ENCODE measurements around the gene RAB13. TPM values are rescaled to one million over a fixed set of nuclear protein-coding genes. Genes with fewer than 3 reads are reported as not detected.
"Not testable (repeated sequence)": the region's sequence is repeated elsewhere in the genome, so short reads cannot be mapped to it uniquely, and the experiment has no call there.

The RAB13 gene
- total RNA-seq, 2 donors from 2014 or later = 33.9 to 62.7 TPM

- H3K4me1 Mint-ChIP-seq (ENCODE audit: low read depth) = peaks cover 58% of the 10 kb centered on the region
- no peaks in the 10 kb centered on the region for H3K27me3 Mint-ChIP-seq (ENCODE audit: low read depth)
- peaks cover 0 to 1% of the 10 kb centered on the region in 2 donors for H3K9me3 Mint-ChIP-seq
- ATAC-seq (replicated peaks in 1 of 2) = no peak
- H3K27ac Mint-ChIP-seq = peak overlapping the region; percentile 99
- DNase-seq = no peak
- peaks cover 28 to 48% of the 10 kb centered on the region in 2 donors for H3K36me3 Mint-ChIP-seq (ENCODE audit: insufficient read depth in 2 of 2)
- H3K4me3 Mint-ChIP-seq = peak overlapping the region; percentile 90 to 100
These were observed 5.1 kb upstream of the RAB13 start for GRCh38 chr1:153991151-153991630.

GRCh38 chr1:153990468-153991150, 4.5 kb upstream of the RAB13 start, which contains the start of gene RPS27:
Gene RPS27, plus strand, starts transcription at chr1:153990762. Its CDS starts 35 bp downstream, at chr1:153990797.
- H3K4me3 Mint-ChIP-seq = peak within 1 kb of the TSS; percentile 90 to 100
- peaks cover 63% of the 10 kb centered on the region for H3K4me1 Mint-ChIP-seq (ENCODE audit: low read depth)
- peaks cover 0 to 1% of the 10 kb centered on the region in 2 donors for H3K9me3 Mint-ChIP-seq
- peaks cover 26 to 46% of the 10 kb centered on the region in 2 donors for H3K36me3 Mint-ChIP-seq (ENCODE audit: insufficient read depth in 2 of 2)
- no peaks in the 10 kb centered on the region for H3K27me3 Mint-ChIP-seq (ENCODE audit: low read depth)
- ATAC-seq (replicated peaks in 1 of 2) (peak; percentile 83 to 85), DNase-seq (peak; percentile 90 to 92)
- H3K27ac Mint-ChIP-seq = peak within 1 kb of the TSS; percentile 99

- DNase-seq (no peak), ATAC-seq (replicated peaks in 1 of 2) (no peak)
- Mint-ChIP-seq H3K27me3 (ENCODE audit: low read depth) (no peaks in the 10 kb centered on the region), H3K4me1 (ENCODE audit: low read depth) (peaks cover 62% of the 10 kb centered on the region), H3K4me3 (peak overlapping the region in 1 of 2 donors; percentile 93), H3K36me3 (ENCODE audit: insufficient read depth in 2 of 2) (peaks cover 16 to 24% of the 10 kb centered on the region in 2 donors), H3K27ac (peak overlapping the region; percentile 87), H3K9me3 (peaks cover 0 to 1% of the 10 kb centered on the region in 2 donors)
These were observed 1.5 kb upstream of the RAB13 start for GRCh38 chr1:153987621-153988020.

GRCh38 chr1:153985341-153985912, 712 bp downstream of the RAB13 start:
- peaks cover 44% of the 10 kb centered on the region for H3K4me1 Mint-ChIP-seq (ENCODE audit: low read depth)
- peaks cover 0 to 2% of the 10 kb centered on the region in 2 donors for H3K36me3 Mint-ChIP-seq (ENCODE audit: insufficient read depth in 2 of 2)
- H3K27me3 Mint-ChIP-seq (ENCODE audit: low read depth) = no peaks in the 10 kb centered on the region
- peak; percentile 83 to 85 for ATAC-seq (replicated peaks in 1 of 2)
- peak overlapping the region; percentile 91 for H3K27ac Mint-ChIP-seq
- DNase-seq = peak; percentile 68 to 82
- peaks cover 0 to 1% of the 10 kb centered on the region in 2 donors for H3K9me3 Mint-ChIP-seq
- H3K4me3 Mint-ChIP-seq = peak overlapping the region; percentile 93 to 95

GRCh38 chr1:153984123-153984894, 1.8 kb downstream of the RAB13 start:
- H3K4me3 Mint-ChIP-seq = peak overlapping the region; percentile 5 to 60
- no peak overlapping the region for H3K27ac Mint-ChIP-seq
- H3K4me1 Mint-ChIP-seq (ENCODE audit: low read depth) = peaks cover 37% of the 10 kb centered on the region
- no peaks in the 10 kb centered on the region for H3K9me3 Mint-ChIP-seq
- DNase-seq (no peak), ATAC-seq (replicated peaks in 1 of 2) (no peak)
- H3K27me3 Mint-ChIP-seq (ENCODE audit: low read depth) = no peaks in the 10 kb centered on the region
- peaks cover 0 to 2% of the 10 kb centered on the region in 2 donors for H3K36me3 Mint-ChIP-seq (ENCODE audit: insufficient read depth in 2 of 2)

GRCh38 chr1:153981735-153982134, 4.4 kb downstream of the RAB13 start:
- ATAC-seq (replicated peaks in 1 of 2); H3K4me3 Mint-ChIP-seq: not testable (repeated sequence)

GRCh38 chr1:153979091-153979490, 7.0 kb downstream of the RAB13 start:
- not testable (repeated sequence) for H3K9me3 Mint-ChIP-seq; ATAC-seq (replicated peaks in 1 of 2); H3K27ac Mint-ChIP-seq; H3K27me3 Mint-ChIP-seq (ENCODE audit: low read depth); DNase-seq
- H3K4me3 Mint-ChIP-seq = peak overlapping the region; percentile 95 to 98
- peaks cover 40% of the 10 kb centered on the region for H3K4me1 Mint-ChIP-seq (ENCODE audit: low read depth)
- H3K36me3 Mint-ChIP-seq (ENCODE audit: insufficient read depth in 2 of 2) = peaks cover 17 to 18% of the 10 kb centered on the region in 2 donors

More at GRCh38 chr1:153981735-153982134, 4.4 kb downstream of the RAB13 start:
- H3K27ac Mint-ChIP-seq; H3K36me3 Mint-ChIP-seq (ENCODE audit: insufficient read depth in 2 of 2); DNase-seq; H3K27me3 Mint-ChIP-seq (ENCODE audit: low read depth); H3K9me3 Mint-ChIP-seq: not testable (repeated sequence)
- peaks cover 41% of the 10 kb centered on the region for H3K4me1 Mint-ChIP-seq (ENCODE audit: low read depth)

- no peak for DNase-seq
- peaks cover 47% of the 10 kb centered on the region for H3K4me1 Mint-ChIP-seq (ENCODE audit: low read depth)
- no peak for ATAC-seq (replicated peaks in 1 of 2)
- peak overlapping the region; percentile 91 for H3K27ac Mint-ChIP-seq
- peaks cover 20 to 21% of the 10 kb centered on the region in 2 donors for H3K36me3 Mint-ChIP-seq (ENCODE audit: insufficient read depth in 2 of 2)
- no peaks in the 10 kb centered on the region for H3K9me3 Mint-ChIP-seq
- H3K4me3 Mint-ChIP-seq = peak overlapping the region; percentile 95 to 98
- no peaks in the 10 kb centered on the region for H3K27me3 Mint-ChIP-seq (ENCODE audit: low read depth)
These were observed 7.7 kb downstream of the RAB13 start for GRCh38 chr1:153978274-153978909.

GRCh38 chr1:153977250-153978240, 8.6 kb downstream of the RAB13 start, which contains the start of gene JTB:
Gene JTB, minus strand, starts transcription at chr1:153977674. Its CDS starts 422 bp downstream, at chr1:153977252.
- ATAC-seq (replicated peaks in 1 of 2) = peak; percentile 94 to 95
- H3K4me1 Mint-ChIP-seq (ENCODE audit: low read depth) = peaks cover 52% of the 10 kb centered on the region
- H3K27ac Mint-ChIP-seq = peak within 1 kb of the TSS; percentile 96
- no peaks in the 10 kb centered on the region for H3K27me3 Mint-ChIP-seq (ENCODE audit: low read depth)
- peak; percentile 84 to 88 for DNase-seq
- peak within 1 kb of the TSS; percentile 95 to 98 for H3K4me3 Mint-ChIP-seq
- peaks cover 21 to 23% of the 10 kb centered on the region in 2 donors for H3K36me3 Mint-ChIP-seq (ENCODE audit: insufficient read depth in 2 of 2)
- H3K9me3 Mint-ChIP-seq = no peaks in the 10 kb centered on the region

GRCh38 chr1:153976819-153977249, 9.3 kb downstream of the RAB13 start:
- Mint-ChIP-seq H3K27ac (peak overlapping the region; percentile 96), H3K36me3 (ENCODE audit: insufficient read depth in 2 of 2) (peaks cover 21 to 23% of the 10 kb centered on the region in 2 donors), H3K9me3 (no peaks in the 10 kb centered on the region), H3K4me1 (ENCODE audit: low read depth) (peaks cover 59% of the 10 kb centered on the region), H3K27me3 (ENCODE audit: low read depth) (no peaks in the 10 kb centered on the region), H3K4me3 (peak overlapping the region; percentile 95 to 98)
- ATAC-seq (replicated peaks in 1 of 2) (no peak), DNase-seq (no peak)

- DNase-seq (no peak), ATAC-seq (replicated peaks in 1 of 2) (no peak)
- peaks cover 21 to 23% of the 10 kb centered on the region in 2 donors for H3K36me3 Mint-ChIP-seq (ENCODE audit: insufficient read depth in 2 of 2)
- no peak overlapping the region for H3K4me3 Mint-ChIP-seq
- no peaks in the 10 kb centered on the region for H3K27me3 Mint-ChIP-seq (ENCODE audit: low read depth)
- H3K9me3 Mint-ChIP-seq = no peaks in the 10 kb centered on the region
- peaks cover 59% of the 10 kb centered on the region for H3K4me1 Mint-ChIP-seq (ENCODE audit: low read depth)
- H3K27ac Mint-ChIP-seq = no peak overlapping the region
These were observed 12.6 kb downstream of the RAB13 start for GRCh38 chr1:153973525-153973924.
